Sigmoid colon (tissue), 7 donors: ENCODE measurements around the gene CYP11A1. TPM values are rescaled to one million over a fixed set of nuclear protein-coding genes. Genes with fewer than 3 reads are reported as not detected.

Source experiments
- DNase-seq: peaks from one replicate; pipeline ENCODE4 v3.0.0-alpha.2; 2019
- H3K27ac ChIP-seq, 4 donors: fragments of 200-600 bp; sonication (generic); one replicate each; pipeline ENCODE4 v1.5.1; 2016 to 2019; ENCODE audit warnings: mild to moderate bottlenecking in 1 of 4
- H3K27me3 ChIP-seq, 3 donors: fragments of 200-600 bp; sonication (generic); one replicate each; pipeline ENCODE4 v1.5.1; 2019; ENCODE audit warnings: mild to moderate bottlenecking in 1 of 3
- H3K36me3 ChIP-seq, 4 donors: fragments of 200-600 bp; sonication (generic); one replicate each; pipeline ENCODE4 v1.5.1; 2016 to 2019
- H3K4me1 ChIP-seq, 4 donors: fragments of 200-600 bp; sonication (generic); one replicate each; pipeline ENCODE4 v1.5.1; 2017 to 2019
- H3K4me3 ChIP-seq, 4 donors: fragments of 200-600 bp; sonication (generic); one replicate each; pipeline ENCODE4 v1.5.1; 2017 to 2019; ENCODE audit warnings: mild to moderate bottlenecking in 2 of 4, moderate library complexity in 1 of 4
- H3K9me3 ChIP-seq, 4 donors: fragments of 200-600 bp in 3 of 4; sonication (generic) in 3 of 4; one replicate each; pipeline versions ENCODE4 v1.5.1 to v1.6.1; 2013 to 2019
- CTCF ChIP-seq, 4 experiments: fragments of 450-650 bp in 3 of 4; fragments of 200-600 bp in 1 of 4; IDR thresholded peaks; one replicate each; pipeline ENCODE4 v1.5.1; 2016 to 2019; ENCODE audit warnings: antibody characterized with exemption in 4 of 4, mild to moderate bottlenecking in 3 of 4, moderate library complexity in 2 of 4
- EP300 ChIP-seq, 4 donors: sonication (generic); formaldehyde crosslinking; IDR thresholded peaks; one replicate each; pipeline ENCODE4 v1.6.1; 2017; ENCODE audit warnings: antibody characterized with exemption in 4 of 4
- POLR2A ChIP-seq, 2 donors: fragments of 450-650 bp; IDR thresholded peaks; one replicate each; pipeline ENCODE4 v1.6.1; 2016; ENCODE audit warnings: antibody characterized with exemption in 2 of 2, mild to moderate bottlenecking in 2 of 2, moderate library complexity in 2 of 2
- POLR2AphosphoS5 ChIP-seq, 4 donors: sonication (generic); formaldehyde crosslinking; IDR thresholded peaks; one replicate each; pipeline ENCODE4 v1.6.1; 2017; ENCODE audit warnings: antibody characterized with exemption in 4 of 4
- WGBS, 2 donors: extraction: QIAGEN DNeasy Blood & Tissue Kit; methylation state at CpG; one replicate each; pipeline ENCODE4 v1.1.7; 2013; 5-methylcytosine and 5-hydroxymethylcytosine counted together
- intact Hi-C: fragments of 100-400 bp; cut with DNase I; formaldehyde crosslinking; loops from one replicate; pipeline ENCODE4 v1.15.1; 2023
- polyA plus RNA-seq, 3 donors: library from polyadenylated mRNA; stranded (reverse); fragments of 200-250 nt; gene quantifications; one replicate each; pipeline ENCODE4 v1.2.3, GENCODE V29; 2013
- total RNA-seq, 4 donors: library from RNA; depleted of rRNA; stranded (reverse); fragments of >200 nt; gene quantifications; one replicate each; pipeline ENCODE4 v1.1.0, GENCODE V29; 2016
- donor health status: healthy with polysubstance abuse.
- donor health status: Bipolar disorder and iron deficiency.
- donor health status: healthy.

Gene CYP11A1
- total and polyA plus RNA-seq, 7 donors = 0.22 to 1.7 (median 0.49) TPM; not detected in 2

GRCh38 chr15:74317820-74318375, 49.5 kb downstream of the CYP11A1 start:
- Histone ChIP-seq H3K27me3 (peaks cover 0 to under 1% (median 0%) of the 10 kb centered on the region in 3 donors), H3K4me1 (peaks cover 0 to 26% (median 10%) of the 10 kb centered on the region in 4 donors), H3K36me3 (no peaks in the 10 kb centered on the region), H3K4me3 (no peak overlapping the region), H3K27ac (peak overlapping the region; percentile 42 to 63 (median 54)), H3K9me3 (no peaks in the 10 kb centered on the region)
- TF ChIP-seq CTCF (IDR thresholded peaks at IDR 0.05) = no peak
- TF ChIP-seq POLR2A (IDR thresholded peaks at IDR 0.05) = no peak
- TF ChIP-seq EP300 (IDR thresholded peaks at IDR 0.05) = no peak
- TF ChIP-seq POLR2AphosphoS5 (IDR thresholded peaks at IDR 0.05) = no peak
- intact Hi-C loops = no loop called here
- peak; percentile 93 for DNase-seq
- 61 to 65% methylated on average over 8 of the region's 8 CpGs for WGBS, 2 donors

GRCh38 chr15:74316141-74316540, 51.3 kb downstream of the CYP11A1 start:
- intact Hi-C loops = no loop called here
- WGBS, 2 donors = 71 to 75% methylated on average over 13 of the region's 13 CpGs
- H3K9me3 ChIP-seq = no peaks in the 10 kb centered on the region
- H3K27ac ChIP-seq = peak overlapping the region in 1 of 4 donors; percentile 42
- peaks cover 0 to 26% (median 10%) of the 10 kb centered on the region in 4 donors for H3K4me1 ChIP-seq
- no peak overlapping the region for H3K4me3 ChIP-seq
- DNase-seq = no peak
- no peaks in the 10 kb centered on the region for H3K36me3 ChIP-seq
- TF ChIP-seq EP300 (IDR thresholded peaks at IDR 0.05) (no peak), CTCF (IDR thresholded peaks at IDR 0.05) (no peak)
- H3K27me3 ChIP-seq = peaks cover 0 to 3% (median 0%) of the 10 kb centered on the region in 3 donors

GRCh38 chr15:74315626-74316025, 51.8 kb downstream of the CYP11A1 start:
- Histone ChIP-seq H3K4me1 (peaks cover 0 to 26% (median 10%) of the 10 kb centered on the region in 4 donors), H3K27ac (peak overlapping the region in 1 of 4 donors; percentile 42)
- 41 to 68% methylated on average over 5 of the region's 5 CpGs for WGBS, 2 donors

GRCh38 chr15:74314795-74315438, 52.5 kb downstream of the CYP11A1 start:
- peaks cover 0 to 24% (median 10%) of the 10 kb centered on the region in 4 donors for H3K4me1 ChIP-seq
- WGBS, 2 donors = 60 to 68% methylated on average over 13 of the region's 13 CpGs
- no peak for DNase-seq
- intact Hi-C loops = no loop called here
- H3K27me3 ChIP-seq = peaks cover 0 to 3% (median 0%) of the 10 kb centered on the region in 3 donors
- H3K27ac ChIP-seq = peak overlapping the region in 1 of 4 donors; percentile 42
- no peak for TF ChIP-seq CTCF (IDR thresholded peaks at IDR 0.05)
- TF ChIP-seq EP300 (IDR thresholded peaks at IDR 0.05) = no peak
- TF ChIP-seq POLR2AphosphoS5 (IDR thresholded peaks at IDR 0.05) = no peak
- no peak for TF ChIP-seq POLR2A (IDR thresholded peaks at IDR 0.05)
- no peaks in the 10 kb centered on the region for H3K9me3 ChIP-seq
- no peaks in the 10 kb centered on the region for H3K36me3 ChIP-seq
- H3K4me3 ChIP-seq = no peak overlapping the region

More at GRCh38 chr15:74315626-74316025, 51.8 kb downstream of the CYP11A1 start:
- no peak for TF ChIP-seq POLR2A (IDR thresholded peaks at IDR 0.05)
- no peak for TF ChIP-seq CTCF (IDR thresholded peaks at IDR 0.05)
- no peak for TF ChIP-seq POLR2AphosphoS5 (IDR thresholded peaks at IDR 0.05)
- no peak for TF ChIP-seq EP300 (IDR thresholded peaks at IDR 0.05)
- Histone ChIP-seq H3K9me3 (no peaks in the 10 kb centered on the region), H3K4me3 (no peak overlapping the region), H3K27me3 (peaks cover 0 to 3% (median 0%) of the 10 kb centered on the region in 3 donors), H3K36me3 (no peaks in the 10 kb centered on the region)
- no peak for DNase-seq
- intact Hi-C loops = no loop called here
